Parathyroid adenoma (tissue), 2 donors: Measurements from ENCODE around the gene HS3ST6.

Experiments
- H2AFZ ChIP-seq: fragments of 300-600 bp; sonication (generic); one replicate; pipeline ENCODE4 v1.7.0; 2017; ENCODE audit warnings: antibody characterized with exemption, mild to moderate bottlenecking
- H3K27ac ChIP-seq: fragments of 300-600 bp; sonication (generic); one replicate; pipeline ENCODE4 v1.7.0; 2017
- H3K27me3 ChIP-seq: fragments of 300-600 bp; sonication (generic); one replicate; pipeline ENCODE4 v1.7.0; 2017; ENCODE audit warnings: low read length; ENCODE audit not compliant: control insufficient read depth, insufficient read depth
- H3K36me3 ChIP-seq: fragments of 300-600 bp; sonication (generic); one replicate; pipeline ENCODE4 v1.7.0; 2017; ENCODE audit warnings: low read length; ENCODE audit not compliant: control insufficient read depth, insufficient read depth
- H3K4me1 ChIP-seq: fragments of 300-600 bp; sonication (generic); one replicate; pipeline ENCODE4 v1.7.0; 2017; ENCODE audit warnings: control low read depth
- H3K4me2 ChIP-seq: fragments of 300-600 bp; sonication (generic); one replicate; pipeline ENCODE4 v1.7.0; 2017; ENCODE audit warnings: low read length
- H3K4me3 ChIP-seq: fragments of 300-600 bp; sonication (generic); one replicate; pipeline ENCODE4 v1.7.0; 2017; ENCODE audit warnings: low read depth, low read length
- H3K79me2 ChIP-seq: fragments of 300-600 bp; sonication (generic); one replicate; pipeline ENCODE4 v1.7.0; 2017; ENCODE audit warnings: control low read depth
- H3K9ac ChIP-seq: fragments of 300-600 bp; sonication (generic); one replicate; pipeline ENCODE4 v1.7.0; 2017; ENCODE audit warnings: mild to moderate bottlenecking
- H3K9me3 ChIP-seq: fragments of 300-600 bp; sonication (generic); one replicate; pipeline ENCODE4 v1.7.0; 2017; ENCODE audit warnings: low read length; ENCODE audit not compliant: control insufficient read depth
- CTCF ChIP-seq: fragments of 300-600 bp; sonication (generic); IDR thresholded peaks from one replicate; pipeline ENCODE4 v1.7.0; 2017; ENCODE audit warnings: antibody characterized with exemption, mild to moderate bottlenecking
- donor health status: primary hyperparathyroidism.

Gene HS3ST6

GRCh38 chr16:1917665-1918350 is 407 bp downstream of the HS3ST6 start:
- Histone ChIP-seq H3K79me2 (no peaks in the 10 kb centered on the region), H3K36me3 (no peaks in the 10 kb centered on the region), H3K4me3 (no peak overlapping the region), H2AFZ (no peak overlapping the region), H3K27me3 (peaks cover 12% of the 10 kb centered on the region), H3K9ac (no peak overlapping the region), H3K27ac (no peak overlapping the region), H3K9me3 (no peaks in the 10 kb centered on the region), H3K4me1 (no peaks in the 10 kb centered on the region), H3K4me2 (no peak overlapping the region)
- no peak for TF ChIP-seq CTCF

- no peaks in the 10 kb centered on the region for H3K36me3 ChIP-seq
- no peak overlapping the region for H3K27ac ChIP-seq
- no peak overlapping the region for H3K9ac ChIP-seq
- no peak for TF ChIP-seq CTCF
- peaks cover 12% of the 10 kb centered on the region for H3K27me3 ChIP-seq
- H3K79me2 ChIP-seq: no peaks in the 10 kb centered on the region
- no peaks in the 10 kb centered on the region for H3K9me3 ChIP-seq
- H2AFZ ChIP-seq: no peak overlapping the region
- no peak overlapping the region for H3K4me3 ChIP-seq
- no peaks in the 10 kb centered on the region for H3K4me1 ChIP-seq
- H3K4me2 ChIP-seq: no peak overlapping the region
Measured at GRCh38 chr16:1917056-1917664, 1.1 kb downstream of the HS3ST6 start.

GRCh38 chr16:1916640-1916990 is 1.6 kb downstream of the HS3ST6 start:
- no peak for TF ChIP-seq CTCF
- no peak overlapping the region for H3K27ac ChIP-seq
- H3K9me3 ChIP-seq: no peaks in the 10 kb centered on the region
- peaks cover 12% of the 10 kb centered on the region for H3K27me3 ChIP-seq
- H3K4me2 ChIP-seq: no peak overlapping the region
- H3K4me1 ChIP-seq: no peaks in the 10 kb centered on the region
- no peaks in the 10 kb centered on the region for H3K36me3 ChIP-seq
- H3K4me3 ChIP-seq: no peak overlapping the region
- no peaks in the 10 kb centered on the region for H3K79me2 ChIP-seq
- no peak overlapping the region for H2AFZ ChIP-seq
- no peak overlapping the region for H3K9ac ChIP-seq

GRCh38 chr16:1915732-1916639 is 2.2 kb downstream of the HS3ST6 start:
- Histone ChIP-seq H3K79me2 (no peaks in the 10 kb centered on the region), H3K36me3 (no peaks in the 10 kb centered on the region), H3K4me2 (no peak overlapping the region), H3K27me3 (peaks cover 12% of the 10 kb centered on the region), H3K9me3 (no peaks in the 10 kb centered on the region), H3K9ac (no peak overlapping the region), H3K4me1 (no peaks in the 10 kb centered on the region), H3K4me3 (no peak overlapping the region), H3K27ac (no peak overlapping the region), H2AFZ (no peak overlapping the region)
- no peak for TF ChIP-seq CTCF
